B cell (primary cell): ENCODE measurements around the gene NBAS. TPM values are rescaled to one million over a fixed set of nuclear protein-coding genes. Genes with fewer than 3 reads are reported as not detected.

Source experiments
- ATAC-seq: fragments of 200-7000 bp; cut with Tn5 transposase; one replicate; pipeline ENCODE4 v1.10.0; 2021; ENCODE audit warnings: low read depth, mild to moderate bottlenecking, moderate number of reproducible peaks, moderate library complexity
- CTCF ChIA-PET: fragments of 350-600 bp; sonication (Branson Sonifier 250); formaldehyde crosslinking; loops from one replicate; lab custom pipeline; 2021; ENCODE audit warnings: antibody characterized with exemption, inconsistent platforms; lab: Charles Lee
- POLR2A ChIA-PET: fragments of 350-600 bp; sonication (Branson Sonifier 250); formaldehyde crosslinking; loops from one replicate; lab custom pipeline; 2021; ENCODE audit warnings: antibody characterized with exemption; lab: Charles Lee
- DNase-seq: peaks from one replicate; pipeline ENCODE4 v3.0.0; 2013
- H2AFZ ChIP-seq: 2 replicates; pipeline ENCODE4 v1.6.1; 2012; ENCODE audit warnings: mild to moderate bottlenecking, low read depth, low read length; ENCODE audit not compliant: insufficient read depth, poor library complexity, severe bottlenecking
- H3K27ac ChIP-seq, 2 donors: 1 replicate in 1 of 2; 2 replicates in 1 of 2; pipeline ENCODE4 v1.5.1; 2012 to 2013; ENCODE audit warnings: low read length in 2 of 2, mild to moderate bottlenecking in 2 of 2, moderate library complexity in 1 of 2
- H3K27me3 ChIP-seq, 4 experiments: fragments of 200-600 bp in 1 of 4; sonication (generic) in 1 of 4; replicated peaks in 1 of 4; 1 replicate in 2 of 4; 2 replicates in 2 of 4; pipeline versions ENCODE4 v1.6.1 to v1.7.0; 2013 to 2016; ENCODE audit warnings: low read length in 3 of 4, mild to moderate bottlenecking in 2 of 4, mixed read lengths in 1 of 4, moderate library complexity in 1 of 4; ENCODE audit not compliant: insufficient read depth in 4 of 4, control insufficient read depth in 3 of 4; ENCODE audit errors: control extremely low read depth in 1 of 4
- H3K36me3 ChIP-seq, 2 experiments: replicated peaks in 1 of 2; 1 replicate in 1 of 2; 2 replicates in 1 of 2; pipeline versions ENCODE4 v1.6.1 to v1.7.1; 2013; ENCODE audit warnings: low read length in 1 of 2; ENCODE audit not compliant: insufficient read depth in 2 of 2, control insufficient read depth in 1 of 2; ENCODE audit errors: control extremely low read depth in 1 of 2, extremely low read depth in 1 of 2
- H3K4me1 ChIP-seq, 2 donors: fragments of 200-600 bp in 1 of 2; sonication (generic) in 1 of 2; 1 replicate in 1 of 2; 2 replicates in 1 of 2; pipeline versions ENCODE4 v1.5.1 to v1.6.1; 2013 to 2017; ENCODE audit warnings: low read length in 2 of 2; ENCODE audit not compliant: control insufficient read depth in 2 of 2, insufficient read depth in 2 of 2
- H3K4me2 ChIP-seq: replicated peaks from 2 replicates; pipeline ENCODE3; 2012; ENCODE audit warnings: mild to moderate bottlenecking, low read depth, low read length; ENCODE audit not compliant: poor library complexity, severe bottlenecking
- H3K4me3 ChIP-seq, 5 experiments: fragments of 200-600 bp in 1 of 5; sonication (generic) in 1 of 5; 1 replicate in 3 of 5; 2 replicates in 2 of 5; pipeline versions ENCODE4 v1.5.1 to v1.7.0; 2011 to 2016; ENCODE audit warnings: low read length in 4 of 5, mild to moderate bottlenecking in 4 of 5, low read depth in 2 of 5, control low read depth in 1 of 5, moderate library complexity in 1 of 5; ENCODE audit not compliant: insufficient read depth in 1 of 5; ENCODE audit errors: control extremely low read depth in 1 of 5, extremely low read depth in 1 of 5
- H3K79me2 ChIP-seq: fragments of 200-600 bp; sonication (generic); one replicate; pipeline ENCODE4 v1.6.0; 2016; ENCODE audit warnings: low read length; ENCODE audit not compliant: control insufficient read depth, insufficient read depth
- H3K9ac ChIP-seq: fragments of 200-600 bp; sonication (generic); 2 replicates; pipeline ENCODE4 v1.6.1; 2017; ENCODE audit warnings: mild to moderate bottlenecking, low read length, moderate library complexity
- H3K9me3 ChIP-seq, 3 donors: one replicate each; pipeline versions ENCODE4 v1.6.1 to v1.7.1; 2013; ENCODE audit warnings: low read length in 2 of 3; ENCODE audit not compliant: control insufficient read depth in 2 of 3, insufficient read depth in 1 of 3; ENCODE audit errors: control extremely low read depth in 1 of 3
- H4K20me1 ChIP-seq: 2 replicates; pipeline ENCODE4 v1.6.0; 2012; ENCODE audit warnings: mild to moderate bottlenecking, low read length; ENCODE audit not compliant: insufficient read depth, control insufficient read depth, poor library complexity, severe bottlenecking
- H3K27ac Mint-ChIP-seq: one replicate; pipeline ENCODE4 v1.8.0; 2021; ENCODE audit warnings: mixed read lengths
- H3K27me3 Mint-ChIP-seq: one replicate; pipeline ENCODE4 v1.8.0; 2021; ENCODE audit warnings: mixed read lengths
- H3K4me1 Mint-ChIP-seq: one replicate; pipeline ENCODE4 v1.8.0; 2021; ENCODE audit warnings: mixed read lengths
- H3K4me3 Mint-ChIP-seq: one replicate; pipeline ENCODE4 v1.8.0; 2021; ENCODE audit warnings: mixed read lengths
- H3K9me3 Mint-ChIP-seq: one replicate; pipeline ENCODE4 v1.8.0; 2022; ENCODE audit warnings: mixed read lengths; ENCODE audit not compliant: insufficient read depth
- EZH2 ChIP-seq: IDR thresholded peaks from 2 replicates; pipeline ENCODE4 v1.6.1; 2012; ENCODE audit warnings: borderline replicate concordance, low read depth, mild to moderate bottlenecking, moderate library complexity, low read length; ENCODE audit not compliant: insufficient read depth, poor library complexity, severe bottlenecking
- WGBS: methylation state at CpG from one replicate; pipeline ENCODE4 v1.1.5; 2013; ENCODE audit warnings: missing lambda C conversion rate; ENCODE audit not compliant: insufficient coverage; 5-methylcytosine and 5-hydroxymethylcytosine counted together
- intact Hi-C: fragments of 100-400 bp; cut with micrococcal nuclease; formaldehyde crosslinking; loops from one replicate; pipeline ENCODE4 v1.10.0; 2022
- polyA plus RNA-seq: library from polyadenylated mRNA; depleted of rRNA; stranded (reverse); fragments of >200 nt; gene quantifications from 2 replicates; pipeline ENCODE4 v1.2.3, GENCODE V29; 2012
- total RNA-seq, 2 donors: library from RNA; stranded (reverse); fragments of 120-200 nt in 1 of 2; gene quantifications; 1 replicate in 1 of 2; 2 replicates in 1 of 2; pipeline versions ENCODE4 v1.2.3 to v1.2.4, GENCODE V29; 2013 to 2022
- TF ChIP-seq, protein P1 (sequence below): fragments of 200-600 bp; IDR thresholded peaks from one replicate; pipeline ENCODE4 v1.8.0; 2022; ENCODE audit warnings: antibody characterized with exemption, mild to moderate bottlenecking

NBAS gene
- total and polyA plus RNA-seq, 2 donors (not counting 1 experiment from before 2014, with no cell fraction given): 10.6 to 37.3 TPM

GRCh38 chr2:15391751-15392150 lies 169.4 kb downstream of the NBAS start:
- H3K4me2 ChIP-seq: no peak overlapping the region
- intact Hi-C loops: no loop called here
- H3K27me3 ChIP-seq: no peaks in the 10 kb centered on the region
- no peaks in the 10 kb centered on the region for H3K4me1 ChIP-seq
- no peak overlapping the region for H3K9ac ChIP-seq
- no peaks in the 10 kb centered on the region for H3K9me3 Mint-ChIP-seq
- H3K4me3 ChIP-seq: no peak overlapping the region
- no peaks in the 10 kb centered on the region for H3K9me3 ChIP-seq
- ChIA-PET CTCF (no interaction called here), POLR2A (no interaction called here)
- WGBS: no CpG with 5 or more reads among the region's 1 CpG
- H3K27me3 Mint-ChIP-seq: no peaks in the 10 kb centered on the region
- H3K36me3 ChIP-seq: peaks cover 2 to 20% of the 10 kb centered on the region in 2 experiments
- H2AFZ ChIP-seq: no peak overlapping the region
- no peak for ATAC-seq
- H4K20me1 ChIP-seq: no peaks in the 10 kb centered on the region
- TF ChIP-seq, protein P1, sequence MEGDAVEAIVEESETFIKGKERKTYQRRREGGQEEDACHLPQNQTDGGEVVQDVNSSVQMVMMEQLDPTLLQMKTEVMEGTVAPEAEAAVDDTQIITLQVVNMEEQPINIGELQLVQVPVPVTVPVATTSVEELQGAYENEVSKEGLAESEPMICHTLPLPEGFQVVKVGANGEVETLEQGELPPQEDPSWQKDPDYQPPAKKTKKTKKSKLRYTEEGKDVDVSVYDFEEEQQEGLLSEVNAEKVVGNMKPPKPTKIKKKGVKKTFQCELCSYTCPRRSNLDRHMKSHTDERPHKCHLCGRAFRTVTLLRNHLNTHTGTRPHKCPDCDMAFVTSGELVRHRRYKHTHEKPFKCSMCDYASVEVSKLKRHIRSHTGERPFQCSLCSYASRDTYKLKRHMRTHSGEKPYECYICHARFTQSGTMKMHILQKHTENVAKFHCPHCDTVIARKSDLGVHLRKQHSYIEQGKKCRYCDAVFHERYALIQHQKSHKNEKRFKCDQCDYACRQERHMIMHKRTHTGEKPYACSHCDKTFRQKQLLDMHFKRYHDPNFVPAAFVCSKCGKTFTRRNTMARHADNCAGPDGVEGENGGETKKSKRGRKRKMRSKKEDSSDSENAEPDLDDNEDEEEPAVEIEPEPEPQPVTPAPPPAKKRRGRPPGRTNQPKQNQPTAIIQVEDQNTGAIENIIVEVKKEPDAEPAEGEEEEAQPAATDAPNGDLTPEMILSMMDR: no peak
- TF ChIP-seq EZH2: no peak
- H3K27ac ChIP-seq: no peak overlapping the region
- H3K4me1 Mint-ChIP-seq: no peaks in the 10 kb centered on the region
- H3K4me3 Mint-ChIP-seq: no peak overlapping the region
- no peaks in the 10 kb centered on the region for H3K79me2 ChIP-seq
- H3K27ac Mint-ChIP-seq: no peak overlapping the region
- no peak for DNase-seq

GRCh38 chr2:15389895-15390294 lies 171.2 kb downstream of the NBAS start:
- H4K20me1 ChIP-seq: no peaks in the 10 kb centered on the region
- H3K79me2 ChIP-seq: no peaks in the 10 kb centered on the region
- H3K4me2 ChIP-seq: no peak overlapping the region
- no peaks in the 10 kb centered on the region for H3K4me1 ChIP-seq
- H3K9ac ChIP-seq: no peak overlapping the region
- peaks cover 2 to 20% of the 10 kb centered on the region in 2 experiments for H3K36me3 ChIP-seq
- Mint-ChIP-seq H3K4me1 (no peaks in the 10 kb centered on the region), H3K27me3 (no peaks in the 10 kb centered on the region), H3K4me3 (no peak overlapping the region), H3K27ac (no peak overlapping the region), H3K9me3 (no peaks in the 10 kb centered on the region)
- intact Hi-C loops: no loop called here
- no peak for TF ChIP-seq EZH2
- CTCF ChIA-PET: no interaction called here
- ATAC-seq (no peak), DNase-seq (no peak)
- no peak overlapping the region for H3K27ac ChIP-seq
- no peak overlapping the region for H3K4me3 ChIP-seq
- no CpG with 5 or more reads among the region's 3 CpGs for WGBS
- H3K27me3 ChIP-seq: no peaks in the 10 kb centered on the region
- no peak overlapping the region for H2AFZ ChIP-seq
- no peaks in the 10 kb centered on the region for H3K9me3 ChIP-seq
- POLR2A ChIA-PET: no interaction called here
